Panc1 (cell line): ENCODE data around the gene CEP95. TPM values are rescaled to one million over a fixed set of nuclear protein-coding genes. Genes with fewer than 3 reads are reported as not detected.

ENCODE experiments used
- ATAC-seq: fragments of 200-7000 bp; cut with Tn5 transposase; 2 replicates; pipeline ENCODE4 v1.9.1; 2020; ENCODE audit warnings: mild to moderate bottlenecking, moderate library complexity
- BruUV-seq: library from RNA; stranded (reverse); fragments of 400-500 nt; replicated peaks from 2 replicates; lab custom pipeline; 2021; lab: Mats Ljungman, UMichigan
- CTCF ChIA-PET: fragments of 300-600 bp; sonication (Branson Sonifier 250); formaldehyde crosslinking; loops from one replicate; lab custom pipeline; 2022; ENCODE audit warnings: antibody characterized with exemption; lab: Charles Lee
- POLR2A ChIA-PET: fragments of 300-600 bp; sonication (Branson Sonifier 250); formaldehyde crosslinking; loops from one replicate; lab custom pipeline; 2022; ENCODE audit warnings: antibody characterized with exemption; lab: Charles Lee
- DNase-seq: peaks from one replicate; pipeline ENCODE4 v3.0.0-alpha.2; 2010; ENCODE audit warnings: low read depth, low spot score
- H3K27ac ChIP-seq: 2 replicates; pipeline ENCODE4 v1.5.1; 2011; ENCODE audit warnings: mild to moderate bottlenecking, low read length, inconsistent platforms
- H3K27me3 ChIP-seq: fragments of 200-500 bp; sonication (Bioruptor generic); 2 replicates; pipeline ENCODE4 v1.6.0; 2014; ENCODE audit warnings: low read length, inconsistent platforms; ENCODE audit not compliant: control insufficient read depth, insufficient read depth
- H3K36me3 ChIP-seq: fragments of 200-500 bp; sonication (Bioruptor generic); 2 replicates; pipeline ENCODE4 v1.5.1; 2014; ENCODE audit warnings: inconsistent platforms, mild to moderate bottlenecking, low read length, moderate library complexity; ENCODE audit not compliant: control insufficient read depth, insufficient read depth
- H3K4me1 ChIP-seq: 2 replicates; pipeline ENCODE4 v1.5.1; 2011; ENCODE audit warnings: inconsistent platforms, mild to moderate bottlenecking, low read length, moderate library complexity; ENCODE audit not compliant: control insufficient read depth, insufficient read depth
- H3K4me3 ChIP-seq, 2 experiments: 2 replicates each; pipeline ENCODE4 v1.5.1; 2011 to 2012; ENCODE audit warnings: low read depth in 2 of 2, low read length in 2 of 2, mild to moderate bottlenecking in 2 of 2, inconsistent platforms in 1 of 2, moderate library complexity in 1 of 2
- H3K9me3 ChIP-seq: fragments of 200-500 bp; sonication (Bioruptor generic); 2 replicates; pipeline ENCODE4 v1.5.1; 2014; ENCODE audit warnings: low read depth, mild to moderate bottlenecking, inconsistent platforms, low read length, moderate library complexity; ENCODE audit not compliant: control insufficient read depth, insufficient read depth
- POLR2AphosphoS5 ChIP-seq: IDR thresholded peaks from 2 replicates; pipeline ENCODE4 v1.6.1; 2012; ENCODE audit warnings: mild to moderate bottlenecking, low read depth, low read length, moderate library complexity
- REST ChIP-seq, 2 experiments: IDR thresholded peaks; 2 replicates each; pipeline ENCODE4 v1.6.1; 2011 to 2012; ENCODE audit warnings: low read depth in 2 of 2, control low read depth in 1 of 2, low read length in 1 of 2, mild to moderate bottlenecking in 1 of 2, moderate library complexity in 1 of 2; ENCODE audit not compliant: insufficient read depth in 1 of 2
- SIN3A ChIP-seq: IDR thresholded peaks from 2 replicates; pipeline ENCODE4 v1.6.1; 2012; ENCODE audit warnings: low read depth, mild to moderate bottlenecking, low read length, moderate library complexity, borderline replicate concordance; ENCODE audit not compliant: insufficient read depth
- TCF7L2 ChIP-seq: IDR thresholded peaks from 2 replicates; pipeline ENCODE4 v1.6.1; 2011; ENCODE audit warnings: mild to moderate bottlenecking, low read depth, low read length, inconsistent platforms
- in situ Hi-C: cut with HindIII; loops from 2 replicates; pipeline ENCODE4 v1.10.0; 2016; ENCODE audit warnings: low sequenced_read_pairs, low pct_unique_long_range_greater_than_20kb
- intact Hi-C: fragments of 100-400 bp; cut with micrococcal nuclease; formaldehyde crosslinking; loops from one replicate; pipeline ENCODE4 v1.10.0; 2022; ENCODE audit not compliant: unreplicated experiment
- total RNA-seq: library from RNA; stranded (reverse); gene quantifications from one replicate; pipeline ENCODE4 v1.2.1, GENCODE V29; 2021; ENCODE audit not compliant: unreplicated experiment
- TF ChIP-seq, protein P1 (sequence below): fragments of 450-650 bp; IDR thresholded peaks from 2 replicates; pipeline ENCODE4 v1.5.1; 2017; ENCODE audit warnings: mild to moderate bottlenecking

The CEP95 gene
- total RNA-seq, 1 experiment from 2014 or later, result 23.2 TPM

- POLR2A ChIA-PET, result no interaction called here
These were observed 28.6 kb downstream of the CEP95 start for GRCh38 chr17:64535357-64535756.

GRCh38 chr17:64536913-64537312, 30.1 kb downstream of the CEP95 start:
- no TSS peak for BruUV-seq
- Histone ChIP-seq H3K9me3 (no peaks in the 10 kb centered on the region), H3K27ac (no peak overlapping the region), H3K36me3 (peaks cover 14% of the 10 kb centered on the region), H3K4me3 (no peak overlapping the region), H3K27me3 (no peaks in the 10 kb centered on the region), H3K4me1 (no peaks in the 10 kb centered on the region)
- no peak for TF ChIP-seq TCF7L2
- TF ChIP-seq REST (IDR thresholded peaks at IDR 0.05; ENCODE audit: insufficient read depth in 1 of 2, low read depth in 2 of 2, low read length in 1 of 2), result no peak
- no peak for TF ChIP-seq POLR2AphosphoS5
- TF ChIP-seq, protein P1, sequence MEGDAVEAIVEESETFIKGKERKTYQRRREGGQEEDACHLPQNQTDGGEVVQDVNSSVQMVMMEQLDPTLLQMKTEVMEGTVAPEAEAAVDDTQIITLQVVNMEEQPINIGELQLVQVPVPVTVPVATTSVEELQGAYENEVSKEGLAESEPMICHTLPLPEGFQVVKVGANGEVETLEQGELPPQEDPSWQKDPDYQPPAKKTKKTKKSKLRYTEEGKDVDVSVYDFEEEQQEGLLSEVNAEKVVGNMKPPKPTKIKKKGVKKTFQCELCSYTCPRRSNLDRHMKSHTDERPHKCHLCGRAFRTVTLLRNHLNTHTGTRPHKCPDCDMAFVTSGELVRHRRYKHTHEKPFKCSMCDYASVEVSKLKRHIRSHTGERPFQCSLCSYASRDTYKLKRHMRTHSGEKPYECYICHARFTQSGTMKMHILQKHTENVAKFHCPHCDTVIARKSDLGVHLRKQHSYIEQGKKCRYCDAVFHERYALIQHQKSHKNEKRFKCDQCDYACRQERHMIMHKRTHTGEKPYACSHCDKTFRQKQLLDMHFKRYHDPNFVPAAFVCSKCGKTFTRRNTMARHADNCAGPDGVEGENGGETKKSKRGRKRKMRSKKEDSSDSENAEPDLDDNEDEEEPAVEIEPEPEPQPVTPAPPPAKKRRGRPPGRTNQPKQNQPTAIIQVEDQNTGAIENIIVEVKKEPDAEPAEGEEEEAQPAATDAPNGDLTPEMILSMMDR, result no peak
- in situ Hi-C loops (no loop called here), intact Hi-C loops (no loop called here)
- ChIA-PET CTCF (no interaction called here), POLR2A (no interaction called here)
- no peak for ATAC-seq
- no peak for DNase-seq

More at GRCh38 chr17:64535357-64535756, 28.6 kb downstream of the CEP95 start:
- in situ Hi-C loops (no loop called here), intact Hi-C loops (no loop called here)
- H3K4me1 ChIP-seq, result no peaks in the 10 kb centered on the region
- H3K27me3 ChIP-seq, result no peaks in the 10 kb centered on the region
- no peak for TF ChIP-seq SIN3A
- no peak for TF ChIP-seq POLR2AphosphoS5
- TF ChIP-seq, protein P1, result no peak
- TF ChIP-seq REST (IDR thresholded peaks at IDR 0.05; ENCODE audit: insufficient read depth in 1 of 2, low read depth in 2 of 2, low read length in 1 of 2), result no peak
- TF ChIP-seq TCF7L2, result no peak
- H3K27ac ChIP-seq, result no peak overlapping the region
- peaks cover 17% of the 10 kb centered on the region for H3K36me3 ChIP-seq
- DNase-seq (no peak), ATAC-seq (no peak)
- H3K9me3 ChIP-seq, result no peaks in the 10 kb centered on the region
- TSS peak; percentile 21 for BruUV-seq
- H3K4me3 ChIP-seq, result no peak overlapping the region
- CTCF ChIA-PET, result no interaction called here
